K562 (cell line): ENCODE data around the gene FAM114A1. TPM values are rescaled to one million over a fixed set of nuclear protein-coding genes. Genes with fewer than 3 reads are reported as not detected.

ENCODE experiments used
- ATAC-seq: fragments of 200-7000 bp; cut with Tn5 transposase; 3 replicates; pipeline ENCODE4 v1.9.1; 2020; ENCODE audit warnings: moderate library complexity
- BruUV-seq: library from RNA; stranded (reverse); fragments of 400-500 nt; replicated peaks from 2 replicates; lab custom pipeline; 2021; lab: Mats Ljungman, UMichigan
- CTCF ChIA-PET: fragments of 300-600 bp; formaldehyde crosslinking; extraction: SDS; loops from one replicate; lab custom pipeline; 2021; ENCODE audit warnings: low intra/inter-chr PET ratio; lab: Yijun Ruan, JAX
- POLR2A ChIA-PET: fragments of 300-600, 350-650 bp; sonication (Branson Sonifier 250); formaldehyde crosslinking; extraction: SDS; loops from one replicate; lab custom pipeline; 2021; ENCODE audit warnings: antibody characterized with exemption, inconsistent platforms; lab: Yijun Ruan, JAX
- DNase-seq, 4 experiments: peaks; one replicate each; pipeline versions ENCODE4 v3.0.0 to v3.0.0-alpha.2; 2011 to 2018; ENCODE audit warnings: low spot score in 3 of 4, mixed read lengths in 3 of 4; ENCODE audit errors: extremely low read depth in 1 of 4
- FAIRE-seq: peaks from 2 replicates; lab custom pipeline; 2011; peaks lifted over from hg19 to GRCh38; lab: Jason Lieb, UNC
- H2AFZ ChIP-seq: 2 replicates; pipeline ENCODE4 v1.6.0; 2011; ENCODE audit warnings: low read depth, low read length, control low read depth, inconsistent platforms
- H3K27ac ChIP-seq: fragments of 200-600 bp; 3 replicates; pipeline ENCODE4 v1.8.0; 2011; ENCODE audit warnings: low read depth, mild to moderate bottlenecking, control low read depth, inconsistent platforms, low read length, moderate library complexity, mixed read lengths; ENCODE audit errors: extremely low read depth
- H3K27me3 ChIP-seq, 2 experiments: fragments of 300-600 bp in 1 of 2; 2 replicates in 1 of 2; 3 replicates in 1 of 2; pipeline versions ENCODE4 v1.6.0 to v1.8.0; 2011; ENCODE audit warnings: inconsistent platforms in 2 of 2, low read length in 2 of 2, mild to moderate bottlenecking in 1 of 2, mixed read lengths in 1 of 2, moderate library complexity in 1 of 2; ENCODE audit not compliant: control insufficient read depth in 2 of 2, insufficient read depth in 2 of 2
- H3K36me3 ChIP-seq: fragments of 300-600 bp; 3 replicates; pipeline ENCODE4 v1.8.0; 2011; ENCODE audit warnings: mild to moderate bottlenecking, low read length, inconsistent platforms; ENCODE audit not compliant: control insufficient read depth, insufficient read depth
- H3K4me1 ChIP-seq, 2 experiments: fragments of 200-600 bp in 1 of 2; replicated peaks in 1 of 2; 2 replicates in 1 of 2; 3 replicates in 1 of 2; pipeline versions ENCODE4 v1.5.1 to v1.8.0; 2011; ENCODE audit warnings: inconsistent platforms in 2 of 2, low read length in 2 of 2, mild to moderate bottlenecking in 1 of 2, mixed read lengths in 1 of 2, moderate library complexity in 1 of 2; ENCODE audit not compliant: control insufficient read depth in 2 of 2, insufficient read depth in 2 of 2
- H3K4me2 ChIP-seq: 2 replicates; pipeline ENCODE4 v1.6.1; 2011; ENCODE audit warnings: low read length, control low read depth, inconsistent platforms, mixed read lengths; ENCODE audit not compliant: insufficient read depth
- H3K4me3 ChIP-seq: fragments of 200-600 bp; sonication (generic), shearing (Covaris generic); 2 replicates; pipeline ENCODE4 v1.5.1; 2016; ENCODE audit warnings: control low read depth, inconsistent platforms
- H3K79me2 ChIP-seq: fragments of 200-600 bp; 3 replicates; pipeline ENCODE4 v1.8.0; 2011; ENCODE audit warnings: low read length, inconsistent platforms; ENCODE audit not compliant: control insufficient read depth, insufficient read depth
- H3K9ac ChIP-seq, 2 experiments: 2 replicates each; pipeline versions ENCODE4 v1.6.0 to v1.6.1; 2011; ENCODE audit warnings: low read depth in 2 of 2, low read length in 2 of 2, control low read depth in 1 of 2, inconsistent platforms in 1 of 2, mild to moderate bottlenecking in 1 of 2, mixed read lengths in 1 of 2; ENCODE audit not compliant: insufficient read depth in 1 of 2
- H3K9me1 ChIP-seq: one replicate; pipeline ENCODE4 v1.6.0; 2011; ENCODE audit warnings: inconsistent platforms, mild to moderate bottlenecking, low read length, moderate library complexity; ENCODE audit not compliant: control insufficient read depth, insufficient read depth
- H3K9me3 ChIP-seq: replicated peaks from 2 replicates; pipeline ENCODE4 v1.5.1; 2011; ENCODE audit warnings: low read depth, low read length, inconsistent platforms; ENCODE audit not compliant: control insufficient read depth, insufficient read depth
- H4K20me1 ChIP-seq: replicated peaks from 2 replicates; pipeline ENCODE4 v1.6.1; 2011; ENCODE audit warnings: low read length, inconsistent platforms, mixed read lengths; ENCODE audit not compliant: control insufficient read depth, insufficient read depth
- BACH1 ChIP-seq: fragments of 200-800 bp; sonication (Bioruptor generic); IDR thresholded peaks from 2 replicates; pipeline ENCODE4 v1.6.1; 2016; ENCODE audit warnings: missing genetic modification characterization, missing compliant biosample characterization
- BCOR ChIP-seq: fragments of 450-650 bp; IDR thresholded peaks from 2 replicates; pipeline ENCODE4 v1.6.1; 2016
- ELF1 ChIP-seq: fragments of 200-800 bp; sonication (Bioruptor generic); IDR thresholded peaks from 2 replicates; pipeline ENCODE4 v1.6.1; 2016; ENCODE audit warnings: missing genetic modification characterization, missing compliant biosample characterization
- FOSL1 ChIP-seq: fragments of 200-800 bp; sonication (Bioruptor generic); conservative IDR thresholded peaks from 2 replicates; pipeline ENCODE4 v1.6.1; 2016; ENCODE audit warnings: missing genetic modification characterization, missing compliant biosample characterization
- FOXJ3 ChIP-seq: sonication (generic); formaldehyde crosslinking; IDR thresholded peaks from 2 replicates; pipeline ENCODE4 v1.4.0; 2020; ENCODE audit warnings: mild to moderate bottlenecking, missing genetic modification reagents
- GABPB1 ChIP-seq: sonication (generic); formaldehyde crosslinking; IDR thresholded peaks from 2 replicates; pipeline ENCODE4 v1.8.0; 2022; ENCODE audit warnings: mild to moderate bottlenecking, missing genetic modification reagents
- HDAC6 ChIP-seq: IDR thresholded peaks from 2 replicates; pipeline ENCODE4 v1.6.1; 2012; ENCODE audit warnings: low read depth, mild to moderate bottlenecking, control low read depth, inconsistent platforms, low read length, moderate library complexity
- HIVEP1 ChIP-seq: fragments of 250-450 bp; sonication (Bioruptor Pico); IDR thresholded peaks from 2 replicates; pipeline ENCODE4 v1.4.0; 2020; ENCODE audit warnings: mild to moderate bottlenecking
- PKNOX1 ChIP-seq: fragments of 450-650 bp; IDR thresholded peaks from 2 replicates; pipeline ENCODE4 v1.6.1; 2016
- TFE3 ChIP-seq: fragments of 450-650 bp; formaldehyde crosslinking; IDR thresholded peaks from 2 replicates; pipeline ENCODE4 v1.4.0; 2020; ENCODE audit warnings: mild to moderate bottlenecking, mixed read lengths
- ZBTB9 ChIP-seq: fragments of 450-650 bp; formaldehyde crosslinking; IDR thresholded peaks from 2 replicates; pipeline ENCODE4 v1.4.0; 2020; ENCODE audit warnings: mild to moderate bottlenecking, moderate library complexity
- ZNF184 ChIP-seq: sonication (generic); formaldehyde crosslinking; IDR thresholded peaks from 2 replicates; pipeline ENCODE4 v1.5.0; 2020; ENCODE audit warnings: missing genetic modification reagents
- ZNF583 ChIP-seq: fragments of 250-450 bp; sonication (Bioruptor Pico); IDR thresholded peaks from 2 replicates; pipeline ENCODE4 v1.4.0; 2020
- ZNF699 ChIP-seq: fragments of 250-450 bp; sonication (Bioruptor Pico); IDR thresholded peaks from 2 replicates; pipeline ENCODE4 v1.8.0; 2021; ENCODE audit warnings: mild to moderate bottlenecking, moderate library complexity; ENCODE audit not compliant: insufficient replicate concordance
- ZNF76 ChIP-seq: fragments of 250-450 bp; sonication (Bioruptor Pico); IDR thresholded peaks from 2 replicates; pipeline ENCODE4 v1.4.0; 2020; ENCODE audit warnings: mild to moderate bottlenecking, moderate library complexity, borderline replicate concordance
- ZNF830 ChIP-seq: fragments of 250-450 bp; sonication (Bioruptor Pico); IDR thresholded peaks from 2 replicates; pipeline ENCODE4 v1.5.0; 2021; ENCODE audit warnings: mild to moderate bottlenecking
- ZSCAN32 ChIP-seq: fragments of 450-650 bp; formaldehyde crosslinking; IDR thresholded peaks from 2 replicates; pipeline ENCODE4 v1.4.0; 2020; ENCODE audit warnings: mild to moderate bottlenecking, moderate library complexity
- WGBS: fragments of 100-300 bp; shearing (Covaris generic); methylation state at CpG from one replicate; pipeline ENCODE4 v1.1.6; 2016; ENCODE audit warnings: low coverage, mixed read lengths; ENCODE audit not compliant: insufficient coverage; ENCODE audit errors: missing lambda C conversion rate; 5-methylcytosine and 5-hydroxymethylcytosine counted together
- in situ Hi-C: fragments of 300-500 bp; cut with MboI; formaldehyde crosslinking; loops from 4 replicates; pipeline ENCODE4 v1.15.0; 2018; ENCODE audit warnings: inconsistent platforms, mixed read lengths
- intact Hi-C: fragments of 100-400 bp; cut with micrococcal nuclease; formaldehyde crosslinking; loops from 2 replicates; pipeline ENCODE4 v1.14.2; 2022
- polyA plus RNA-seq, 8 experiments: library from polyadenylated mRNA; depleted of rRNA in 4 of 8; stranded (reverse) in 5 of 8; unstranded in 3 of 8; fragments of >200 nt; fragmentation: Nextera tagmentation in 2 of 8; fragmentation: Illumina TruSeq in 1 of 8; extraction: Ambion mirVana in 2 of 8; extraction: Trizol in 1 of 8; gene quantifications; 2 replicates each; pipeline versions ENCODE4 v1.2.1 to v1.2.3, GENCODE V29; 2011 to 2014; ENCODE audit warnings: inconsistent platforms in 1 of 8, missing spikeins in 1 of 8
- total RNA-seq, 7 experiments: library from RNA; depleted of rRNA in 6 of 7; stranded (reverse); fragments of >200 nt in 6 of 7; fragmentation: Illumina TruSeq in 2 of 7; extraction: Trizol in 2 of 7; gene quantifications; 2 replicates each; pipeline versions ENCODE4 v1.2.1 to v1.2.3, GENCODE V29; 2011 to 2021; ENCODE audit warnings: low replicate concordance in 1 of 7

Gene FAM114A1
- total and polyA plus RNA-seq, 9 of the 15 experiments (the other 6 are each of a cell fraction or from before 2014, with no cell fraction given), result 1.8 to 12.0 (median 4.3) TPM

GRCh38 chr4:38861791-38862190 is 5.8 kb upstream of the FAM114A1 start (continued):
- TF ChIP-seq GABPB1 (CRISPR knock-in tag) (no peak), ZNF699 (CRISPR knock-in tag) (no peak), HIVEP1 (CRISPR knock-in tag) (no peak), PKNOX1 (no peak), ZNF184 (no peak), FOSL1 (tag) (no peak), HDAC6 (no peak), ELF1 (no peak), ZSCAN32 (CRISPR knock-in tag) (no peak)
- TF ChIP-seq, all 486 proteins: peak for 0

GRCh38 chr4:38865445-38865844 is 2.2 kb upstream of the FAM114A1 start:
- ATAC-seq (no peak), FAIRE-seq (no peak), DNase-seq (no peak)
- Histone ChIP-seq H3K27ac (no peak overlapping the region), H4K20me1 (0 out of 2 replicates have a peak, but pooled peaks cover 3% of the 10 kb centered on the region), H2AFZ (no peak overlapping the region), H3K4me3 (no peak overlapping the region), H3K9ac (no peak overlapping the region), H3K27me3 (no peaks in the 10 kb centered on the region; a peak in 1 of 5 replicates), H3K36me3 (no peaks in the 10 kb centered on the region; the same call in 2 of the 3 replicates), H3K9me1 (no peaks in the 10 kb centered on the region), H3K9me3 (no peaks in the 10 kb centered on the region), H3K4me1 (peaks cover 14 to 16% of the 10 kb centered on the region in 2 experiments), H3K4me2 (no peak overlapping the region), H3K79me2 (peaks cover 8% of the 10 kb centered on the region; the same call in 1 of the 3 replicates)
- CTCF ChIA-PET, result no interaction called here
- in situ Hi-C loops (no loop called here), intact Hi-C loops (no loop called here)
- no TSS peak for BruUV-seq
- 51% methylated on average over 6 of the region's 6 CpGs for WGBS
- POLR2A ChIA-PET, result no interaction called here
- TF ChIP-seq ZNF830 (CRISPR knock-in tag), result no peak
- no peak for TF ChIP-seq BACH1 (tag)
- TF ChIP-seq BCOR, result no peak
- TF ChIP-seq ZBTB9 (CRISPR knock-in tag), result no peak
- no peak for TF ChIP-seq ZNF583 (CRISPR knock-in tag)
- TF ChIP-seq TFE3 (CRISPR knock-in tag), result no peak
- TF ChIP-seq FOXJ3, result no peak
- no peak for TF ChIP-seq ZNF76
